CD4-positive, alpha-beta T cell (primary cell): ENCODE data around the gene SAA4. TPM values are rescaled to one million over a fixed set of nuclear protein-coding genes. Genes with fewer than 3 reads are reported as not detected.
"Not testable (repeated sequence)": the region's sequence is repeated elsewhere in the genome, so short reads cannot be mapped to it uniquely, and the experiment has no call there.

ENCODE experiments used
- ATAC-seq: fragments of 200-7000 bp; cut with Tn5 transposase; one replicate; pipeline ENCODE4 v1.10.0; 2022; ENCODE audit warnings: mild to moderate bottlenecking; ENCODE audit not compliant: poor library complexity
- CTCF ChIA-PET: fragments of 350-600 bp; sonication (Branson Sonifier 250); formaldehyde crosslinking; loops from one replicate; lab custom pipeline; 2021; ENCODE audit warnings: antibody characterized with exemption, inconsistent platforms; lab: Charles Lee
- POLR2A ChIA-PET: fragments of 350-600 bp; sonication (Branson Sonifier 250); formaldehyde crosslinking; loops from one replicate; lab custom pipeline; 2021; ENCODE audit warnings: antibody characterized with exemption, inconsistent platforms; lab: Charles Lee
- DNase-seq, 14 experiments: peaks; one replicate each; pipeline ENCODE4 v3.0.0-alpha.2; 2013 to 2020; ENCODE audit warnings: mixed read lengths in 2 of 14
- H3K27ac ChIP-seq, 2 donors: one replicate each; pipeline versions ENCODE4 v1.5.1 to v1.7.0; 2013; ENCODE audit warnings: low read length in 2 of 2, low read depth in 1 of 2, mild to moderate bottlenecking in 1 of 2
- H3K27me3 ChIP-seq, 2 experiments: 1 replicate in 1 of 2; 2 replicates in 1 of 2; pipeline versions ENCODE4 v1.6.1 to v1.7.0; 2013; ENCODE audit warnings: low read length in 2 of 2, control low read depth in 1 of 2, mild to moderate bottlenecking in 1 of 2, moderate library complexity in 1 of 2; ENCODE audit not compliant: insufficient read depth in 2 of 2, control insufficient read depth in 1 of 2
- H3K36me3 ChIP-seq: one replicate; pipeline ENCODE4 v1.6.1; 2013; ENCODE audit warnings: low read length, control low read depth; ENCODE audit not compliant: insufficient read depth
- H3K4me1 ChIP-seq: one replicate; pipeline ENCODE4 v1.6.1; 2013; ENCODE audit warnings: low read length, control low read depth; ENCODE audit not compliant: insufficient read depth
- H3K4me3 ChIP-seq: one replicate; pipeline ENCODE4 v1.5.1; 2013; ENCODE audit warnings: mild to moderate bottlenecking, low read length, moderate library complexity
- H3K9me3 ChIP-seq, 2 experiments: 1 replicate in 1 of 2; 2 replicates in 1 of 2; pipeline versions ENCODE4 v1.6.1 to v1.7.0; 2013; ENCODE audit warnings: low read length in 2 of 2, mild to moderate bottlenecking in 2 of 2, control low read depth in 1 of 2, moderate library complexity in 1 of 2; ENCODE audit not compliant: control insufficient read depth in 1 of 2, insufficient read depth in 1 of 2
- H3K27ac Mint-ChIP-seq: one replicate; pipeline ENCODE4 v1.8.0; 2020; ENCODE audit warnings: mixed read lengths
- H3K27me3 Mint-ChIP-seq: one replicate; pipeline ENCODE4 v1.8.0; 2021; ENCODE audit warnings: mixed read lengths
- H3K36me3 Mint-ChIP-seq: one replicate; pipeline ENCODE4 v1.8.0; 2021; ENCODE audit warnings: low read depth, mixed read lengths
- H3K4me1 Mint-ChIP-seq: one replicate; pipeline ENCODE4 v1.8.0; 2021; ENCODE audit warnings: low read depth, mixed read lengths
- H3K4me3 Mint-ChIP-seq: one replicate; pipeline ENCODE4 v1.8.0; 2020; ENCODE audit warnings: mild to moderate bottlenecking, mixed read lengths
- H3K9me3 Mint-ChIP-seq: one replicate; pipeline ENCODE4 v1.8.0; 2020; ENCODE audit warnings: mixed read lengths
- intact Hi-C, 2 experiments: fragments of 100-400 bp; cut with DNase I in 1 of 2; cut with micrococcal nuclease in 1 of 2; formaldehyde crosslinking; loops; one replicate each; pipeline versions ENCODE4 v1.15.1 to v1.9.0; 2023 to 2025; cut with DNase I, micrococcal nuclease
- total RNA-seq, 174 experiments: library from RNA in 2 of 174; stranded (reverse) in 2 of 174; gene quantifications; one replicate each; pipeline ENCODE4 v1.2.3 and lab custom pipeline; 2021 to 2026
- TF ChIP-seq, protein P1 (sequence below): fragments of 200-600 bp; IDR thresholded peaks from one replicate; pipeline ENCODE4 v1.8.0; 2022; ENCODE audit warnings: antibody characterized with exemption, mild to moderate bottlenecking

SAA4 gene
- total RNA-seq, 2 experiments from 2014 or later: not detected

DNA sequence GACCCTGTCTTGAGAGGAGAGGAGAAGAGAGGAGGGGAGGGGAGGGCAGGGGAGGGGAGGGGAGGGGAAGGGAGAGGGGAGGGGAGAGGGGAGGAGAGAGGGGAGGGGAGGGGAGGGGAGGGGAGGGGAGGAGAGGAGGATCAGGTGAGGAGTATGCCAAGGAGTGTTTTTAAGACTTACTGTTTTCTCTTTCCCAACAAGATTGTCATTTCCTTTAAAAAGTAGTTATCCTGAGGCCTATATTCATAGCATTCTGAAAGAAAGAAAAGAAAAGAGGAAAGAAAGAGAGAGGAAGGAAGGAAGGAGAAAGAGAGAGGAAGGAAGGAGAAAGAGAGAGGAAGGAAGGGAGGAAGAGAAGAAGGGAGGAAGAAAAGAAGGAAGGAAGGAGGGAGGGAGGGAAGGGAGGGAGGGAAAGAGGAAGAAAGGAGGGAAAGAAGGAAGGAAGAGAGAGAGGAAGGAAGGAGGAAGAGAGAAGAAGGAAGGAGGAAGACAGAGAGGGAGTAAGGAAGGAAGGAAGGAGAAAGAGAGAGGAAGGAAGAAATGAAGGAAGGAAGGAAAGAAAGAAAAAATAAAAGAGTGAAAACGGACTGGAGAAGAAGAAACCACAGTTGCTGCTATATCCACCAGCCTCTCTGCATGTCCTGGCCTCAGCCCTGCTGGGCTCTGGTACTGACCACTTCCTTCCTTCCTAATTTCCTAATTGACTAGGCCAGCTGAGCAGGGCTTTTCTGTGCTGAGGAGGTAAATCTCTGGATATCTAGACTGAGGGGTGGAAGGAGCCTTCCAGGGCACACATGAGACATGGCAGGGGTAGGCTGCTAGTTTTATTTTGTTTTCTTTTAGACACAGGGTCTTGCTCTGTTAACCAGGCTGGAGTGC is 28.3 kb upstream of the SAA4 start:
- TF ChIP-seq, protein P1, sequence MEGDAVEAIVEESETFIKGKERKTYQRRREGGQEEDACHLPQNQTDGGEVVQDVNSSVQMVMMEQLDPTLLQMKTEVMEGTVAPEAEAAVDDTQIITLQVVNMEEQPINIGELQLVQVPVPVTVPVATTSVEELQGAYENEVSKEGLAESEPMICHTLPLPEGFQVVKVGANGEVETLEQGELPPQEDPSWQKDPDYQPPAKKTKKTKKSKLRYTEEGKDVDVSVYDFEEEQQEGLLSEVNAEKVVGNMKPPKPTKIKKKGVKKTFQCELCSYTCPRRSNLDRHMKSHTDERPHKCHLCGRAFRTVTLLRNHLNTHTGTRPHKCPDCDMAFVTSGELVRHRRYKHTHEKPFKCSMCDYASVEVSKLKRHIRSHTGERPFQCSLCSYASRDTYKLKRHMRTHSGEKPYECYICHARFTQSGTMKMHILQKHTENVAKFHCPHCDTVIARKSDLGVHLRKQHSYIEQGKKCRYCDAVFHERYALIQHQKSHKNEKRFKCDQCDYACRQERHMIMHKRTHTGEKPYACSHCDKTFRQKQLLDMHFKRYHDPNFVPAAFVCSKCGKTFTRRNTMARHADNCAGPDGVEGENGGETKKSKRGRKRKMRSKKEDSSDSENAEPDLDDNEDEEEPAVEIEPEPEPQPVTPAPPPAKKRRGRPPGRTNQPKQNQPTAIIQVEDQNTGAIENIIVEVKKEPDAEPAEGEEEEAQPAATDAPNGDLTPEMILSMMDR: no peak
- intact Hi-C loops: loop anchor here in 1 of 2 experiments (1.0 kb wide), 1 partner anchor 18 kb away; no protein-coding TSS in a partner anchor
- H3K27me3 ChIP-seq: peaks cover 0 to 2% of the 10 kb centered on the region in 2 experiments
- no peak overlapping the region for H3K4me3 Mint-ChIP-seq
- H3K4me3 ChIP-seq: no peak overlapping the region
- H3K27ac Mint-ChIP-seq: no peak overlapping the region
- no peaks in the 10 kb centered on the region for H3K9me3 Mint-ChIP-seq
- H3K27me3 Mint-ChIP-seq: no peaks in the 10 kb centered on the region
- H3K36me3 Mint-ChIP-seq: no peaks in the 10 kb centered on the region
- CTCF ChIA-PET: no interaction called here
- no peak overlapping the region for H3K27ac ChIP-seq
- ATAC-seq: no peak
- no peaks in the 10 kb centered on the region for H3K36me3 ChIP-seq
- peaks cover 2% of the 10 kb centered on the region for H3K4me1 ChIP-seq
- POLR2A ChIA-PET: no interaction called here
- no peaks in the 10 kb centered on the region for H3K9me3 ChIP-seq
- no peaks in the 10 kb centered on the region for H3K4me1 Mint-ChIP-seq
- DNase-seq: no peak

DNA sequence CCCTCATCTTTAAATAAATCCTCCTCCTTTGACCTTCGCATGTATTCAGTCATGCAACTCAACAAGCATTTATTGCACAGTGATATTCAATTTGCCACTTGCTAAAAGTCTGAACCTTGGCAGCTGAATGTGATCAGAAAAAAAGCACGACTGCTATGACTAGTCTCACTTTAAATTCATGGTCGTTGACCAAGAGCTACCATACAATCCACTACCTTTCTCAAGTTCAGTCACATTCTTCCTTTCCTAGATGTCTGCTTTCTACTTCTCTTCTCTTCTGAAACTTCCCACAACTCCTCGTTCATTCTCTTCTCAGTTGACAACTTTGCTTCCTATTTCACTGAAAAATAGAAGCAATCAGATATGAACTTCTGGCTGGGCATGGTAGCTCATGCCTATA is 27.4 kb upstream of the SAA4 start:
- no peak overlapping the region for H3K27ac Mint-ChIP-seq
- intact Hi-C loops: no loop called here
- Histone ChIP-seq H3K4me3 (no peak overlapping the region), H3K27ac (no peak overlapping the region), H3K27me3 (peaks cover 0 to 3% of the 10 kb centered on the region in 2 experiments), H3K9me3 (no peaks in the 10 kb centered on the region), H3K4me1 (peaks cover 2% of the 10 kb centered on the region), H3K36me3 (no peaks in the 10 kb centered on the region)
- no peaks in the 10 kb centered on the region for H3K36me3 Mint-ChIP-seq
- H3K4me1 Mint-ChIP-seq: no peaks in the 10 kb centered on the region
- ChIA-PET POLR2A (no interaction called here), CTCF (no interaction called here)
- no peaks in the 10 kb centered on the region for H3K9me3 Mint-ChIP-seq
- H3K4me3 Mint-ChIP-seq: no peak overlapping the region
- H3K27me3 Mint-ChIP-seq: no peaks in the 10 kb centered on the region
- DNase-seq (no peak), ATAC-seq (no peak)
- TF ChIP-seq, protein P1: no peak

DNA sequence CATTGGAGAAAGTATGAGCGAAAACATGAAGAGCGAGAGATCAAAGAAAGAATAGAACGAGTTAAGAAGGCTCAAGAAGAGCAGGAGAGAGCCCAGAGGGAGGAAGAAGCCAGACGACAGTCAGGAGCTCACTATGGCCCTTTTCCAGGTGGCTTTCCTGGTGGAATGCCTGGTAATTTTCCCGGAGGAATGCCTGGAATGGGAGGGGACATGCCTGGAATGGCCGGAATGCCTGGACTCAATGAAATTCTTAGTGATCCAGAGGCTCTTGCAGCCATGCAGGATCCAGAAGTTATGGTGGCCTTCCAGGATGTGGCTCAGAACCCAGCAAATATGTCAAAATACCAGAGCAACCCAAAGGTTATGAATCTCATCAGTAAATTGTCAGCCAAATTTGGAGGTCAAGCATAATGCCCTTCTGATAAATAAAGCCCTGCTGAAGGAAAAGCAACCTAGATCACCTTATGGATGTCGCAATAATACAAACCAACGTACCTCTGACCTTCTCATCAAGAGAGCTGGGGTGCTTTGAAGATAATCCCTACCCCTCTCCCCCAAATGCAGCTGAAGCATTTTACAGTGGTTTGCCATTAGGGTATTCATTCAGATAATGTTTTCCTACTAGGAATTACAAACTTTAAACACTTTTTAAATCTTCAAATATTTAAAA is 26.2 kb upstream of the SAA4 start:
- H3K27me3 Mint-ChIP-seq, H3K9me3 ChIP-seq, DNase-seq, ATAC-seq, H3K27me3 ChIP-seq, CTCF ChIA-PET, H3K36me3 Mint-ChIP-seq, H3K4me1 Mint-ChIP-seq, H3K36me3 ChIP-seq, H3K27ac Mint-ChIP-seq, H3K4me1 ChIP-seq, H3K27ac ChIP-seq, H3K9me3 Mint-ChIP-seq, H3K4me3 ChIP-seq, intact Hi-C loops, H3K4me3 Mint-ChIP-seq, POLR2A ChIA-PET: not testable (repeated sequence)
